Panc1 (cell line): Measurements from ENCODE around the gene PLPP7. TPM values are rescaled to one million over a fixed set of nuclear protein-coding genes. Genes with fewer than 3 reads are reported as not detected.

Source experiments
- ATAC-seq: fragments of 200-7000 bp; cut with Tn5 transposase; 2 replicates; pipeline ENCODE4 v1.9.1; 2020; ENCODE audit warnings: mild to moderate bottlenecking, moderate library complexity
- BruUV-seq: library from RNA; stranded (reverse); fragments of 400-500 nt; replicated peaks from 2 replicates; lab custom pipeline; 2021; lab: Mats Ljungman, UMichigan
- CTCF ChIA-PET: fragments of 300-600 bp; sonication (Branson Sonifier 250); formaldehyde crosslinking; loops from one replicate; lab custom pipeline; 2022; ENCODE audit warnings: antibody characterized with exemption; lab: Charles Lee
- POLR2A ChIA-PET: fragments of 300-600 bp; sonication (Branson Sonifier 250); formaldehyde crosslinking; loops from one replicate; lab custom pipeline; 2022; ENCODE audit warnings: antibody characterized with exemption; lab: Charles Lee
- DNase-seq: peaks from one replicate; pipeline ENCODE4 v3.0.0-alpha.2; 2010; ENCODE audit warnings: low read depth, low spot score
- H3K27ac ChIP-seq: 2 replicates; pipeline ENCODE4 v1.5.1; 2011; ENCODE audit warnings: mild to moderate bottlenecking, low read length, inconsistent platforms
- H3K27me3 ChIP-seq: fragments of 200-500 bp; sonication (Bioruptor generic); 2 replicates; pipeline ENCODE4 v1.6.0; 2014; ENCODE audit warnings: low read length, inconsistent platforms; ENCODE audit not compliant: control insufficient read depth, insufficient read depth
- H3K36me3 ChIP-seq: fragments of 200-500 bp; sonication (Bioruptor generic); 2 replicates; pipeline ENCODE4 v1.5.1; 2014; ENCODE audit warnings: inconsistent platforms, mild to moderate bottlenecking, low read length, moderate library complexity; ENCODE audit not compliant: control insufficient read depth, insufficient read depth
- H3K4me1 ChIP-seq: 2 replicates; pipeline ENCODE4 v1.5.1; 2011; ENCODE audit warnings: inconsistent platforms, mild to moderate bottlenecking, low read length, moderate library complexity; ENCODE audit not compliant: control insufficient read depth, insufficient read depth
- H3K4me3 ChIP-seq, 2 experiments: 2 replicates each; pipeline ENCODE4 v1.5.1; 2011 to 2012; ENCODE audit warnings: low read depth in 2 of 2, low read length in 2 of 2, mild to moderate bottlenecking in 2 of 2, inconsistent platforms in 1 of 2, moderate library complexity in 1 of 2
- H3K9me3 ChIP-seq: fragments of 200-500 bp; sonication (Bioruptor generic); 2 replicates; pipeline ENCODE4 v1.5.1; 2014; ENCODE audit warnings: low read depth, mild to moderate bottlenecking, inconsistent platforms, low read length, moderate library complexity; ENCODE audit not compliant: control insufficient read depth, insufficient read depth
- CTCF ChIP-seq: fragments of 450-650 bp; IDR thresholded peaks from 2 replicates; pipeline ENCODE4 v1.5.1; 2017; ENCODE audit warnings: mild to moderate bottlenecking
- POLR2AphosphoS5 ChIP-seq: IDR thresholded peaks from 2 replicates; pipeline ENCODE4 v1.6.1; 2012; ENCODE audit warnings: mild to moderate bottlenecking, low read depth, low read length, moderate library complexity
- SIN3A ChIP-seq: IDR thresholded peaks from 2 replicates; pipeline ENCODE4 v1.6.1; 2012; ENCODE audit warnings: low read depth, mild to moderate bottlenecking, low read length, moderate library complexity, borderline replicate concordance; ENCODE audit not compliant: insufficient read depth
- TCF7L2 ChIP-seq: IDR thresholded peaks from 2 replicates; pipeline ENCODE4 v1.6.1; 2011; ENCODE audit warnings: mild to moderate bottlenecking, low read depth, low read length, inconsistent platforms
- in situ Hi-C: cut with HindIII; loops from 2 replicates; pipeline ENCODE4 v1.10.0; 2016; ENCODE audit warnings: low sequenced_read_pairs, low pct_unique_long_range_greater_than_20kb
- intact Hi-C: fragments of 100-400 bp; cut with micrococcal nuclease; formaldehyde crosslinking; loops from one replicate; pipeline ENCODE4 v1.10.0; 2022; ENCODE audit not compliant: unreplicated experiment
- total RNA-seq: library from RNA; stranded (reverse); gene quantifications from one replicate; pipeline ENCODE4 v1.2.1, GENCODE V29; 2021; ENCODE audit not compliant: unreplicated experiment
- TF ChIP-seq, protein P1 (sequence below), 2 experiments: IDR thresholded peaks; 2 replicates each; pipeline ENCODE4 v1.6.1; 2011 to 2012; ENCODE audit warnings: low read depth in 2 of 2, control low read depth in 1 of 2, low read length in 1 of 2, mild to moderate bottlenecking in 1 of 2, moderate library complexity in 1 of 2; ENCODE audit not compliant: insufficient read depth in 1 of 2

Gene PLPP7
- total RNA-seq, 1 experiment from 2014 or later: 3.3 TPM

DNA sequence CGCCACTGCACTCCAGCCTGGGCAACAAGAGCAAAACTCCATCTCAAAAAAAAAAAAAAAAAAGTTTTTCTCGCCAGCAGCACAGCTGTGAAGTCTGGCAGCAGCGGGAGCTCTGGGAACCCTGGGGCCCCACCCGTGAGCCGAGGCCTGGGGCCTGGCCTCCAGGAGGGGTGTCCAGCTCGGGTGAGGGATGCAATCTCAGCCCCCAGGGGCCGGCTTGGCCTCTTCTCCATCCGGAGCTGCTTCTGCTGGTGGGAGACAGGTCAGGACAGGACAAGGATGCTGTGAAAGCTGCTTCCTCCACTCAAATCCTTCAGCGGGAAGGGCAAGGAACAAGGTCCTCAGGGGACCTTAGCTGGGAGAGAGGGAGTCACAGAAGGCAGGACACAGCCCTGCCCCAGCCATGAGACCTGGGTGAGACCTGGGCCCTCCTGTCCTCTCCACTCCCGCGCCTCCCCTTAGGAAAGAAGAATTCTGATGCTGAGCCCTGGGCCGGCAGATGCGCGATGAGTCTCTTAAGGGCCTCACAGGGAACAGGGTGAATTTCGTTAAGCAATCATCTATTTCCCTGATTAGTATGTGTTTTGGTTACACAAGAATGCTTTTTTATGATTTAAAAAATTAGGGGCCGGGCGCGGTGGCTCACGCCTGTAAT lies 30.6 kb downstream of the PLPP7 start:
- POLR2A ChIA-PET: no interaction called here
- CTCF ChIA-PET: no interaction called here
- intact Hi-C loops (no loop called here), in situ Hi-C loops (no loop called here)
- Histone ChIP-seq H3K4me3 (no peak overlapping the region), H3K9me3 (no peaks in the 10 kb centered on the region), H3K27me3 (no peaks in the 10 kb centered on the region), H3K36me3 (no peaks in the 10 kb centered on the region), H3K27ac (no peak overlapping the region), H3K4me1 (no peaks in the 10 kb centered on the region)
- DNase-seq (no peak), ATAC-seq (no peak)
- no TSS peak for BruUV-seq
- TF ChIP-seq POLR2AphosphoS5: no peak
- TF ChIP-seq SIN3A: no peak
- TF ChIP-seq, protein P1, sequence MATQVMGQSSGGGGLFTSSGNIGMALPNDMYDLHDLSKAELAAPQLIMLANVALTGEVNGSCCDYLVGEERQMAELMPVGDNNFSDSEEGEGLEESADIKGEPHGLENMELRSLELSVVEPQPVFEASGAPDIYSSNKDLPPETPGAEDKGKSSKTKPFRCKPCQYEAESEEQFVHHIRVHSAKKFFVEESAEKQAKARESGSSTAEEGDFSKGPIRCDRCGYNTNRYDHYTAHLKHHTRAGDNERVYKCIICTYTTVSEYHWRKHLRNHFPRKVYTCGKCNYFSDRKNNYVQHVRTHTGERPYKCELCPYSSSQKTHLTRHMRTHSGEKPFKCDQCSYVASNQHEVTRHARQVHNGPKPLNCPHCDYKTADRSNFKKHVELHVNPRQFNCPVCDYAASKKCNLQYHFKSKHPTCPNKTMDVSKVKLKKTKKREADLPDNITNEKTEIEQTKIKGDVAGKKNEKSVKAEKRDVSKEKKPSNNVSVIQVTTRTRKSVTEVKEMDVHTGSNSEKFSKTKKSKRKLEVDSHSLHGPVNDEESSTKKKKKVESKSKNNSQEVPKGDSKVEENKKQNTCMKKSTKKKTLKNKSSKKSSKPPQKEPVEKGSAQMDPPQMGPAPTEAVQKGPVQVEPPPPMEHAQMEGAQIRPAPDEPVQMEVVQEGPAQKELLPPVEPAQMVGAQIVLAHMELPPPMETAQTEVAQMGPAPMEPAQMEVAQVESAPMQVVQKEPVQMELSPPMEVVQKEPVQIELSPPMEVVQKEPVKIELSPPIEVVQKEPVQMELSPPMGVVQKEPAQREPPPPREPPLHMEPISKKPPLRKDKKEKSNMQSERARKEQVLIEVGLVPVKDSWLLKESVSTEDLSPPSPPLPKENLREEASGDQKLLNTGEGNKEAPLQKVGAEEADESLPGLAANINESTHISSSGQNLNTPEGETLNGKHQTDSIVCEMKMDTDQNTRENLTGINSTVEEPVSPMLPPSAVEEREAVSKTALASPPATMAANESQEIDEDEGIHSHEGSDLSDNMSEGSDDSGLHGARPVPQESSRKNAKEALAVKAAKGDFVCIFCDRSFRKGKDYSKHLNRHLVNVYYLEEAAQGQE (IDR thresholded peaks at IDR 0.05; ENCODE audit: insufficient read depth in 1 of 2, low read depth in 2 of 2, low read length in 1 of 2): no peak
- TF ChIP-seq CTCF: no peak
- no peak for TF ChIP-seq TCF7L2

DNA sequence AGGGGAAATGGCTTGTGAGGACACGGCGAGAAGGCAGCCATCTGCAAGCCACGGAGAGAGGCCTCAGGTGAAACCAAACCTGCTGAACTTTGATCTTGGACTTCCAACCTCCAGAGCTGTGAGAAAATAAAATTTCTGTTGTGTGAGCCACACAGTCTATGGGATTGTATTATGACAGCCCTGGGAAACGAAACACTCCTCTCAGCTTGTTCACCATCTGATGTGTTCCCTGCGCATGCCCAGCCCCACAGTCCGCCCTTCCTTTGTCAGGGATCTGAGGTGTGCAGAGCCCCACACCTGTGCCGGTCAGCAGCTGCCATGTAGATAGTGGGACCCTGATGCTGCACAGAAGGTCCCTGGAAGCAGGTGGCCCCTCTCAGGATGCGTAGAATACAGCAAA lies 34.1 kb downstream of the PLPP7 start:
- Histone ChIP-seq H3K36me3 (no peaks in the 10 kb centered on the region), H3K27me3 (no peaks in the 10 kb centered on the region), H3K4me3 (no peak overlapping the region), H3K4me1 (no peaks in the 10 kb centered on the region), H3K27ac (no peak overlapping the region), H3K9me3 (no peaks in the 10 kb centered on the region)
- no TSS peak for BruUV-seq
- intact Hi-C loops (no loop called here), in situ Hi-C loops (no loop called here)
- ChIA-PET POLR2A (no interaction called here), CTCF (no interaction called here)
- no peak for ATAC-seq
- no peak for DNase-seq
- no peak for TF ChIP-seq CTCF
- TF ChIP-seq, protein P1 (IDR thresholded peaks at IDR 0.05; ENCODE audit: insufficient read depth in 1 of 2, low read depth in 2 of 2, low read length in 1 of 2): no peak
- no peak for TF ChIP-seq TCF7L2
- no peak for TF ChIP-seq POLR2AphosphoS5
- TF ChIP-seq SIN3A: no peak
